Right ventricle myocardium superior (tissue), 1 donor: ENCODE results near the gene TAS2R60. TPM values are rescaled to one million over a fixed set of nuclear protein-coding genes. Genes with fewer than 3 reads are reported as not detected.
"Not testable (repeated sequence)": the region's sequence is repeated elsewhere in the genome, so short reads cannot be mapped to it uniquely, and the experiment has no call there.

ENCODE experiments used
- ATAC-seq: fragments of 200-7000 bp; cut with Tn5 transposase; one replicate; pipeline ENCODE4 v1.9.1; 2020; ENCODE audit warnings: mild to moderate bottlenecking; ENCODE audit not compliant: poor library complexity
- DNase-seq: peaks from one replicate; pipeline ENCODE4 v3.0.0-alpha.2; 2020
- intact Hi-C: fragments of 100-400 bp; cut with DNase I; formaldehyde crosslinking; loops from one replicate; pipeline ENCODE4 v1.11.2; 2022
- total RNA-seq: library from RNA; stranded (reverse); fragmentation: NEBNext Ultra II Directional; extraction: Animal tissue kit (Norgen Biotek cat#: 25700); gene quantifications from one replicate; pipeline ENCODE4 v1.2.1, GENCODE V29; 2021
- donor health status: DM: no; HTN: yes; CAD: no; lungs with severe emphysema.

The TAS2R60 gene
- total RNA-seq, 1 donor from 2014 or later, result not detected

- ATAC-seq, result peak; percentile 14
- intact Hi-C loops, result loop anchor here (5.0 kb wide), 1 partner anchor 167 kb away; no protein-coding TSS in a partner anchor
- DNase-seq, result no peak
These were observed 34.3 kb upstream of the TAS2R60 start, which contains the start of gene EPHA1 for GRCh38 chr7:143408686-143409561. TSS of gene EPHA1 (minus strand) at chr7:143408856. CDS start at chr7:143408805, 51 bp downstream.

DNA sequence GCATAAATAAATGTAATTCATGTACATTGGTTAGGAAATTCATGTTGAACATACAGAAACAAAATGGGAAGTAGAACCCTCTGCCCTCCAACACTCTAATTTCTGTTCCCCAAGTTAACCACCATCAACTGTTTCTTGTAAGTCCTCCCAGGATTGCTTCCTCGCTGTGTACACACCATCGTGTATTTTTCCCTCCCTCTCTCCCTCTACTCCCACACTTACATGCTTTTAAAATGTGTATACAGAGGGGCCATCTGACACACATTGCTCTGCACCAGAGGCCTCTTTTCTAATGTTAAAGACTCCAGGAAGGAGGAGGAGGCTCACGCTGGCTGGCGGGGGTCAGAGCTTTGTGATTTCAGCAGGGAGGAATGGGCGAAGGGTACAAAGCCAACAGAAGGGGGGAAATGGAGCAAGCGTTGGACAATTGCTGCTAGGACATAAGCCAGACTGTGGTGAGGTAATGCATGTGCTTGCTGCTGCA lies 32.7 kb upstream of the TAS2R60 start:
- intact Hi-C loops, result loop anchor here (10.0 kb wide), 1 partner anchor 86 kb away; no protein-coding TSS in a partner anchor
- ATAC-seq, result peak; percentile 60
- no peak for DNase-seq

GRCh38 chr7:143411976-143412708 lies 31.1 kb upstream of the TAS2R60 start:
- ATAC-seq (no peak), DNase-seq (no peak)
- intact Hi-C loops, result loop anchor here (10.0 kb wide), 1 partner anchor 87 kb away; no protein-coding TSS in a partner anchor

DNA sequence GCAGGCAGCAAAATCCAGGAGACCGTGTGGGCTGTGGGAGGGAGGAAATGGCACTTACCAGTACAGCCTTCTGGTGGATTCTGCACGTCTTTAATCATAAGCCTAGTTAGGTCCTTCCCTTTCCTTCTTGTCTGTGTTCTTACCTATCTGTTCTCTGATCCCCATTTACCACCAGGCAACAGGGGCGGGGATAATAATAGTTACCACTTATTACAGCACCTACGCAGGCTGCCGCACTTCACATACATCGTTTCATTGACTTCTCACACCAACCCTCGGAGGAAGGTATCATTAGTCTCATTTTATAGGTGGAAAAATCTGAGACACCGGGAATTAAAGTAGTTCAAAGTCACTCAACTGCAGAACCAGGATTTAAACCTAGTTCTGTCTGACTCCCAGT lies 30.1 kb upstream of the TAS2R60 start:
- intact Hi-C loops, result loop anchor here (10.0 kb wide), 1 partner anchor 88 kb away; no protein-coding TSS in a partner anchor

DNA sequence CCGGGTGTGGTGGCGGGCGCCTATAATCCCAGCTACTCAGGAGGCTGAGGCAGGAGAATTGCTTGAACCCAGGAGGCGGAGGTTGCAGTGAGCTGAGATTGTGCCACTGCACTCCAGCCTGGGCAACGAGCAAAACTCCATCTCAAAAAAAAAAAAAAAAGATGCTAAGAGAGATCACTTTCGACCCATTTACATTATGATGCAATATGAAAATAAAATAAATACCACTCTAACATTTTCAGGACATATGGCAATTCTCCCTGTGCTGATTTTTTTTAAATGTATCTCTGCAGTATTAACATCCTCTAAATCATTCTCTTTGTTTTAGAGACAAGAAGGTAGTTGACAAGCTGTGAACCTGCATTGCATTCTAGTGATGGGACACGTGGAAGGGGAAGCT lies 28.0 kb upstream of the TAS2R60 start:
- intact Hi-C loops, result loop anchor here (10.0 kb wide), 1 partner anchor 90 kb away; no protein-coding TSS in a partner anchor
- not testable (repeated sequence) for ATAC-seq, DNase-seq

More for the DNA sequence above, 30.1 kb upstream of the TAS2R60 start:
- DNase-seq (no peak), ATAC-seq (no peak)

DNA sequence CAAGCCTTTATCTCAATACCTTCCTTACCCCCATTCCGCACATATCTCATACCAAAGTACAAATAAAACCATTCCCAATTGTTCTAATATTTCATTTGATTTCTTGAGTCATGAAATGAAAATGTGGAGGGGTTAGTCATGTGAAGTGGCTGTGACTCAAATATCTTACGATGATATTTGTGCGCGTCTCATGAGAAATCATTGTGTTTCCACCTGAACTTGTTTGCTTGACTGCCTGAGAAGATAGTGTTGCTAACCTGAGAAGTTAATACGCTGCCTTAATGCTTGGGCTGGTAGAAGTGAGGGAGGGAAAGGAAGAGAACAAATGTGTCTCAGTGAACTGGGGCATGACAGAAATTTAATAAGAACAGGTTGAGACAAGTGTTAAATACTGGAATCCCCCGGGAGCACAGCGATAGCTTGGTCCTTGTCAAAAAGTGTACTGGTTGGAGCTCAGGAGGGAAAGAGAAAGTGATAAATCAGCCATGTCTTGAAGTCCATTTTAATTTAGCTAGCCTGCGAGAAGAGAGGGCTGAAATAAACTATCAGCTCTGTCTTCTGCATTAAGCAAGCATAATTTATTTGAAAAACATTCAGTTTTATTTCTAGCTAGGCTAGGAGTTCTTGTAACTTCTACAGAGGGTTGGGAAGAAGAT lies 27.4 kb upstream of the TAS2R60 start:
- ATAC-seq, result no peak
- intact Hi-C loops, result loop anchor here (10.0 kb wide), 1 partner anchor 91 kb away; no protein-coding TSS in a partner anchor
- no peak for DNase-seq

DNA sequence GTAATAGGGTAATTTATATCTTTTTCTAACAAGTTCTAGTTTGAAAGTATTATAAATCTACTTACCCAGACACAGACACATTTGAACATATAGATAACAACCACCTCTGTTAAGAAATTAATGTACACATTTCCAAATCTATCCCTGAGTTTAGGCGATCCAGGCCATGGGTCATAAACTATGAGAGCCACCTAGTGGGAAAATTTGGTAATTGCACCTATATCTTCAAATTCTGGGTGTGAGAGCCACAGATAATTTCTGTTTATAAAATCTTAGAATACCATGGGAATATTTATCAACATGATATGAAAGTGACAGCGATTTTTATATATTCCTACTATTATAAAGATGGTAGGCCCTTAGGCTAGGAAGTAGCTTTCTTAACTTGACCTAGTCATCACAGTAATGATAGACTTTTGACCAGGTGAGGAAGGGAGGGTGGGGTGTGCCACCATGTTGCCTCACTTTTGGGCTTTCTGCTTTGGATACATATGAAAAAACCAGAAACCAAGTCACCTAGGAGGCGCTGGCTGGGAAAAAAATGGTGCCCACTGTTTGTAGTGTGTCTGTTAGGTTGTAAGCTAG lies 26.6 kb upstream of the TAS2R60 start:
- DNase-seq (no peak), ATAC-seq (peak; percentile 57)
- intact Hi-C loops, result loop anchor here (10.0 kb wide), 1 partner anchor 92 kb away; no protein-coding TSS in a partner anchor

DNA sequence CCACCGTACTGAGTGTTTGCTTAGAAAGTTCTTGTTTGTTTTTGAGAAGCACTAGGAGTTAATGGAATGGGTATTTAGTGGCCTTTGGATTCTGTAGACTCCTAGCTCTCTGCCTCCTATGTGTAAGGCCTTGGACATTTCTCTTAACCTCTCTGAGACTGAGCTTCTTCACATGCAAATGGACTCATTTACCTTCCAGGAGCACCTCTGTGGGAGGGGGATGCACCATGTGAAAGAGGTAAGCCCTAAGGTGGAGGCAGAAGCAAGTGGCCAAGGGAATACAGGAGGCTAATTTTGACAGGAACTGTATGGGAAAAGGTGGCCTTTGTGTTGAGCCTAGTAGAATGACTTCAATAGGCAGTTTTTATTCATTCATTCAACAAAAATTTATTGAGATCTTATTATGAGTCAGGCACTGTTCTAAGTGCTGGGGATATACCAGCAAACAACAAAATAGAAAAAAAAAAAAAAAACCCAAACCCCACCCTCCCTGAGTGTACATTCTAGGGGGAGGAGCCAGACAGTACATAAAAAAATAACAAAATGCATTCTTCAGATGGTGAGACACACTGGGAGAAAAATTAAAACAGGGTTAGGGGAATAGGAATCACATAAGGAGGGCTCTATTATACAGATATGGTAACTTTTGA lies 25.4 kb upstream of the TAS2R60 start:
- intact Hi-C loops, result loop anchor here (10.0 kb wide), 1 partner anchor 93 kb away; no protein-coding TSS in a partner anchor
- no peak for ATAC-seq
- DNase-seq, result no peak

DNA sequence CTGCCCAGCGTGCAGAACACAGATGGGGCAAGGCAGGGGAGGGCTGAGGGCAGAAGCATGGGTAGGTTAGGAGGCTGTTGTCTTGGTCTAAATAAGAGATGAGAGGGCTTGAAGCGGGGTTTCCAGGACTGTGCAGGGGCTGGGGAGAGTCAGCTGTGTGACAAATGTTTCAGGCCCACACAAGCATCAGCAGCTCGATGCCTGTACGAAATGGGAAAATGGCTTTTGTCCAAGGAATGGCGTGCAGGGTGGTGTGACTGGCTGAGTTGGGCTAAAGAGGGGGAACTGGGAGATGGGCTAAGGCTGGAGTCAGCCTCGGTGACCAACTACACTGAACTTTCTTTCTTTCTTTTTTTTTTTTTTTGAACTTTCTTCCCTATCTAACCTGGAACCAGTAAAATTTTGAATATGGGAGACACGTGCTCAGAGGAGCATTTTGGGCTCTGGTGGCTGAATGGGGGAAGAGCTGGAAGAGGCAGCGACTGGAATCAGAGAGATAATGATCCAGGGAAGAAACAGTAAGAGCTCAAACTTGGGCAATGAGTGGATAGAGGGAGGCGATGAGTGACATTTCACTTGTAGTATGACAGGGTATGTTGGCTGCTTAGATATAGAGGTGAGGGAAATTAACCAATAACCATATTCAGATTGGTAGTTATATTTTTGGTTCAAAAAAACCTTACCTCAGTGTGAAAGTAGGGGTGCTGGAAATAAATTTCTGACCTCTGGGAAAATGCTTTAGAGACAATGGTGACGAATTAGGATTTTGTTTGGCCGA lies 24.4 kb upstream of the TAS2R60 start:
- no peak for ATAC-seq
- DNase-seq, result no peak
- intact Hi-C loops, result loop anchor here (10.0 kb wide), 1 partner anchor 94 kb away; no protein-coding TSS in a partner anchor

DNA sequence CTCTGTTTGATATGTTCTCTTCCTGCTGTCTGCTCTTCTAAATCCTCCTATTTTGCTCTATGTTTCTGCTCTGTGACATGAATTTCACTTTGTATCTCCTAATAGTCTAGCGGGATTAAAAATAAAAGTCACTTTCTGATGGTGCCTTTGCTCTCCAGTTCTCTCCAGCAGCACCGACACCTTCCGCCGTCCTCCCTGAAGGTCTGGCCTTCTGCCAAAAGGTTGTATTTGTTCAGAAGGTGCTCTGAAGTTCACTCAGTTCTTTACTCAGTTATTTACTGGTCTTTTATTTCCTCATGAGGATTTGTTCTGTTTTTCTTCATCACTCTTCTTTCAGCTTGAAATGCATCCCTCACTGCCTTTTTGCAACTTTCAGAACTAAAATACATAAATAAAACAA lies 23.4 kb upstream of the TAS2R60 start:
- DNase-seq (no peak), ATAC-seq (no peak)
- intact Hi-C loops, result loop anchor here (10.0 kb wide), 1 partner anchor 95 kb away; no protein-coding TSS in a partner anchor

GRCh38 chr7:143420624-143421023 lies 22.6 kb upstream of the TAS2R60 start:
- intact Hi-C loops, result not testable (repeated sequence)

DNA sequence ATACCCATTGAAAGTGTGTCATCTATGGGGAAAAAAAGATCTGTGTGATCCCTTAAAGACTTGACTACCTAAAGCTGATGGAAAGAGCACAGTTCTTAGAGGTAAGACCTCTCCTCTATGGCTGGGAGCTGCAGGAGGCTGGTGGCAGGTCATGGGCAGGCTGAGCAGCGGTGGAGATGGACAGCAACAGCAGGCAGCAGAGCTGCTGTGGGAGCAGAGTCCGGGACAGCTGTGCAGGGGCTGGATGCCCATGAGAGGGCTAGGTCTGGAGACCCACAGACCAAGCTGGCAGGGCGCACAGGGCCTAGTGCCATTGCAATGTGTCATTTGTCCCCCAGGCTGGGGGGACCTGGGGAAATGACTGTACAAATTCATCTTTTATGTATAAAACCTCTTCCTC lies 21.2 kb upstream of the TAS2R60 start:
- intact Hi-C loops, result no loop called here
- no peak for ATAC-seq

More at GRCh38 chr7:143420624-143421023, 22.6 kb upstream of the TAS2R60 start:
- DNase-seq, ATAC-seq: not testable (repeated sequence)

DNA sequence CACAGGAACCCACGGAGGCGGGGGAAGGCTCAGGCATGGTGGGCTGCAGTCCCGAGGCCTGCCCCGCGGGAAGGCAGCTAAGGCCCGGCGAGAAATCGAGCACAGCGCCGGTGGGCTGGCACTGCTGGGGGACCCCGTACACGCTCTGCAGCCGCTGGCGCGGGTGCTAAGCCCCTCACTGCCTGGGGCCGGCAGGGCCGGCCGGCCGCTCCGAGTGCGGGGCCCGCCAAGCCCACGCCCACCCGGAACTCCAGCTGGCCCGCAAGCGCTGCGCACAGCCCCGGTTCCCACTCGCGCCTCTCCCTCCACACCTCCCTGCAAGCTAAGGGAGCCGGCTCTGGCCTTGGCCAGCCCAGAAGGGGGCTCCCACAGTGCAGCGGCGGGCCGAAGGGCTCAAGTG lies 18.8 kb upstream of the TAS2R60 start:
- ATAC-seq, DNase-seq, intact Hi-C loops: not testable (repeated sequence)

More for the DNA sequence above, 21.2 kb upstream of the TAS2R60 start:
- no peak for DNase-seq

- DNase-seq (no peak), ATAC-seq (no peak)
- intact Hi-C loops, result no loop called here
These were observed 16.6 kb upstream of the TAS2R60 start for GRCh38 chr7:143426479-143427142.

DNA sequence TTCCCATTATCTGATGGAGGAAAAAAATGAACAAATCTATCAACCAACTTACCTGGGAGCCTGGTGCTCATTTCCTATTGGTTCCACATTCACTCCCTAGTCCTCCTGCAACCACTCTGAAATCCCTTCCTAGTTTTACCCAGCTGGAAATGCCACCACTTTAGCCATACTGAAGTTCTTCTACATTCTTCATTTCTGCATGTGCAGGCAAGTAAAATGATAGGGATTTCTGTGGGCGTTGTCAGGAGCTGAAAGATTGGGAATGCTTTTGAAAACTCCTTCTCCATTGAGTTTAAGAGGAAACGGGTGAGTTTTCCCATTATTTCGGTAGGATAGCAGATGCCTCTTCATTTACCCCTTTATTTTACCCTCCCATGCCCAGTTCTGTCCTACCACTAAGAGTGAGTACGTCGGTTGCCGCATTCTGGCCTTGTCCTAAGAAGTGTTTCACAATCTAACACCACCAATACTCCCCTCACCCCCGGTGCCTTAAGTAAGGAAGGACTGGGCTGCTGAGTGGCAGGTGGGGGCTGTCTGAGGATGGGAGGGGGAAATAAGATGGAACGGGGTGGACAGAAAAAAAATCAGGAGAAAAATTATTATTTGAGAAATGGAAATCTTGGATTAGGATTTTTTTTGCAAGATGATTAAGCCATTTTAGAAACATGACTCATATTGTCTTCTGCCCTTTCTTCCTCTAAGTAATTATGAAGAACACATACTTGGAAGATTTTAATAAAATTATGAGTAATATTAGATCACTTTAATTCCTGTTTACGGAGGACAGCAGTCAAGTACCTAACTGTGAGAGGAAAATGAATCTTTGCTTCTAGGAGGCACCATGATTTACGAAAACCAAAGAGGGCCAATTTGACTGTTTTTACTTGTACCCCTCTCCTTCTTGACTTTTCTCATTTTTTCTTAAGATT lies 13.2 kb upstream of the TAS2R60 start:
- intact Hi-C loops, result no loop called here
- DNase-seq (no peak), ATAC-seq (no peak)
